Measurements from ENCODE around the gene FGF1.
A peak's percentile ranks its signal among the peaks of the same experiment; 100 is the strongest.

FGF1 gene

GRCh38 chr5:142685418-142686209 lies at the start of gene FGF1:
Gene FGF1 (minus strand): TSS chr5:142686090. CDS start chr5:142614127, 71,963 bp downstream.
- Histone ChIP-seq H3K4me3 (ENCODE audit: low read length) (peak within 1 kb of the TSS; percentile 10), H3K27me3 (ENCODE audit: control insufficient read depth, insufficient read depth, low read length) (no peaks in the 10 kb centered on the region), H3K9ac (ENCODE audit: low read length) (no peak within 1 kb of the TSS), H3K36me3 (ENCODE audit: control insufficient read depth, low read depth, low read length) (no peaks in the 10 kb centered on the region), H3K9me3 (ENCODE audit: control insufficient read depth, low read depth, low read length) (no peaks in the 10 kb centered on the region), H3K4me1 (ENCODE audit: control insufficient read depth, low read depth, low read length) (peaks cover 39% of the 10 kb centered on the region), H3K27ac (ENCODE audit: low read length) (peak within 1 kb of the TSS; percentile 55)

GRCh38 chr5:142727735-142728047 lies 41.8 kb upstream of the FGF1 start:
- no peak overlapping the region for H3K4me3 ChIP-seq (ENCODE audit: low read length)
- no peak overlapping the region for H3K9ac ChIP-seq (ENCODE audit: low read length)
- no peaks in the 10 kb centered on the region for H3K9me3 ChIP-seq (ENCODE audit: control insufficient read depth, low read depth, low read length)
- H3K27ac ChIP-seq (ENCODE audit: low read length): no peak overlapping the region
- H3K27me3 ChIP-seq (ENCODE audit: control insufficient read depth, insufficient read depth, low read length): no peaks in the 10 kb centered on the region
- H3K4me1 ChIP-seq (ENCODE audit: control insufficient read depth, low read depth, low read length): no peaks in the 10 kb centered on the region
- no peaks in the 10 kb centered on the region for H3K36me3 ChIP-seq (ENCODE audit: control insufficient read depth, low read depth, low read length)

- Histone ChIP-seq H3K4me3 (ENCODE audit: low read length) (no peak overlapping the region), H3K27ac (ENCODE audit: low read length) (no peak overlapping the region), H3K9ac (ENCODE audit: low read length) (no peak overlapping the region)
These were observed 40.4 kb upstream of the FGF1 start for GRCh38 chr5:142726188-142726731.

GRCh38 chr5:142725231-142726187 lies 39.6 kb upstream of the FGF1 start:
- Histone ChIP-seq H3K27me3 (ENCODE audit: control insufficient read depth, insufficient read depth, low read length) (no peaks in the 10 kb centered on the region), H3K4me3 (ENCODE audit: low read length) (no peak overlapping the region), H3K9ac (ENCODE audit: low read length) (no peak overlapping the region), H3K9me3 (ENCODE audit: control insufficient read depth, low read depth, low read length) (no peaks in the 10 kb centered on the region), H3K27ac (ENCODE audit: low read length) (no peak overlapping the region), H3K4me1 (ENCODE audit: control insufficient read depth, low read depth, low read length) (no peaks in the 10 kb centered on the region), H3K36me3 (ENCODE audit: control insufficient read depth, low read depth, low read length) (no peaks in the 10 kb centered on the region)

More at GRCh38 chr5:142726188-142726731, 40.4 kb upstream of the FGF1 start:
- Histone ChIP-seq H3K4me1 (ENCODE audit: control insufficient read depth, low read depth, low read length) (no peaks in the 10 kb centered on the region), H3K9me3 (ENCODE audit: control insufficient read depth, low read depth, low read length) (no peaks in the 10 kb centered on the region), H3K36me3 (ENCODE audit: control insufficient read depth, low read depth, low read length) (no peaks in the 10 kb centered on the region), H3K27me3 (ENCODE audit: control insufficient read depth, insufficient read depth, low read length) (no peaks in the 10 kb centered on the region)

- no peak overlapping the region for H3K4me3 ChIP-seq (ENCODE audit: low read length)
- no peaks in the 10 kb centered on the region for H3K9me3 ChIP-seq (ENCODE audit: control insufficient read depth, low read depth, low read length)
- H3K9ac ChIP-seq (ENCODE audit: low read length): no peak overlapping the region
- no peak overlapping the region for H3K27ac ChIP-seq (ENCODE audit: low read length)
- no peaks in the 10 kb centered on the region for H3K36me3 ChIP-seq (ENCODE audit: control insufficient read depth, low read depth, low read length)
- H3K27me3 ChIP-seq (ENCODE audit: control insufficient read depth, insufficient read depth, low read length): no peaks in the 10 kb centered on the region
- H3K4me1 ChIP-seq (ENCODE audit: control insufficient read depth, low read depth, low read length): no peaks in the 10 kb centered on the region
These were observed 38.9 kb upstream of the FGF1 start for GRCh38 chr5:142724821-142725220.

- Histone ChIP-seq H3K27ac (ENCODE audit: low read length) (no peak overlapping the region), H3K27me3 (ENCODE audit: control insufficient read depth, insufficient read depth, low read length) (no peaks in the 10 kb centered on the region), H3K36me3 (ENCODE audit: control insufficient read depth, low read depth, low read length) (no peaks in the 10 kb centered on the region), H3K9me3 (ENCODE audit: control insufficient read depth, low read depth, low read length) (no peaks in the 10 kb centered on the region), H3K4me3 (ENCODE audit: low read length) (no peak overlapping the region), H3K9ac (ENCODE audit: low read length) (no peak overlapping the region), H3K4me1 (ENCODE audit: control insufficient read depth, low read depth, low read length) (peaks cover 7% of the 10 kb centered on the region)
These were observed 37.0 kb upstream of the FGF1 start for GRCh38 chr5:142722896-142723295.

- H3K9ac ChIP-seq (ENCODE audit: low read length): no peak overlapping the region
- no peaks in the 10 kb centered on the region for H3K27me3 ChIP-seq (ENCODE audit: control insufficient read depth, insufficient read depth, low read length)
- no peaks in the 10 kb centered on the region for H3K9me3 ChIP-seq (ENCODE audit: control insufficient read depth, low read depth, low read length)
- no peaks in the 10 kb centered on the region for H3K36me3 ChIP-seq (ENCODE audit: control insufficient read depth, low read depth, low read length)
- H3K4me1 ChIP-seq (ENCODE audit: control insufficient read depth, low read depth, low read length): peaks cover 13% of the 10 kb centered on the region
- no peak overlapping the region for H3K27ac ChIP-seq (ENCODE audit: low read length)
- H3K4me3 ChIP-seq (ENCODE audit: low read length): no peak overlapping the region
These were observed 36.3 kb upstream of the FGF1 start for GRCh38 chr5:142722146-142722545.

GRCh38 chr5:142720641-142721271 lies 34.9 kb upstream of the FGF1 start:
- Histone ChIP-seq H3K27me3 (ENCODE audit: control insufficient read depth, insufficient read depth, low read length) (no peaks in the 10 kb centered on the region), H3K27ac (ENCODE audit: low read length) (no peak overlapping the region), H3K4me1 (ENCODE audit: control insufficient read depth, low read depth, low read length) (peaks cover 20% of the 10 kb centered on the region), H3K4me3 (ENCODE audit: low read length) (no peak overlapping the region), H3K36me3 (ENCODE audit: control insufficient read depth, low read depth, low read length) (no peaks in the 10 kb centered on the region), H3K9me3 (ENCODE audit: control insufficient read depth, low read depth, low read length) (no peaks in the 10 kb centered on the region), H3K9ac (ENCODE audit: low read length) (no peak overlapping the region)

GRCh38 chr5:142719836-142720370 lies 34.0 kb upstream of the FGF1 start:
- peaks cover 20% of the 10 kb centered on the region for H3K4me1 ChIP-seq (ENCODE audit: control insufficient read depth, low read depth, low read length)
- H3K9me3 ChIP-seq (ENCODE audit: control insufficient read depth, low read depth, low read length): no peaks in the 10 kb centered on the region
- no peaks in the 10 kb centered on the region for H3K36me3 ChIP-seq (ENCODE audit: control insufficient read depth, low read depth, low read length)
- H3K27ac ChIP-seq (ENCODE audit: low read length): no peak overlapping the region
- H3K4me3 ChIP-seq (ENCODE audit: low read length): no peak overlapping the region
- no peaks in the 10 kb centered on the region for H3K27me3 ChIP-seq (ENCODE audit: control insufficient read depth, insufficient read depth, low read length)
- H3K9ac ChIP-seq (ENCODE audit: low read length): no peak overlapping the region

- H3K27me3 ChIP-seq (ENCODE audit: control insufficient read depth, insufficient read depth, low read length): no peaks in the 10 kb centered on the region
- no peaks in the 10 kb centered on the region for H3K36me3 ChIP-seq (ENCODE audit: control insufficient read depth, low read depth, low read length)
- H3K27ac ChIP-seq (ENCODE audit: low read length): no peak overlapping the region
- no peak overlapping the region for H3K9ac ChIP-seq (ENCODE audit: low read length)
- H3K4me3 ChIP-seq (ENCODE audit: low read length): no peak overlapping the region
- peaks cover 22% of the 10 kb centered on the region for H3K4me1 ChIP-seq (ENCODE audit: control insufficient read depth, low read depth, low read length)
- H3K9me3 ChIP-seq (ENCODE audit: control insufficient read depth, low read depth, low read length): no peaks in the 10 kb centered on the region
These were observed 31.8 kb upstream of the FGF1 start for GRCh38 chr5:142717582-142718215.

Measured in iPS-18a (cell line).